Stimulated activated CD8-positive, alpha-beta memory T cell treated with anti-CD3 and anti-CD28 coated beads, Interleukin-2, amount 100 ng/mL, for 1 hour (primary cell): ENCODE data around the gene TRIM2.
"Not testable (repeated sequence)": the region's sequence is repeated elsewhere in the genome, so short reads cannot be mapped to it uniquely, and the experiment has no call there.

ENCODE experiments used
- DNase-seq, 2 donors: peaks; one replicate each; pipeline ENCODE4 v3.0.0-alpha.2; 2020; ENCODE audit warnings: low read depth in 2 of 2

The TRIM2 gene

DNA sequence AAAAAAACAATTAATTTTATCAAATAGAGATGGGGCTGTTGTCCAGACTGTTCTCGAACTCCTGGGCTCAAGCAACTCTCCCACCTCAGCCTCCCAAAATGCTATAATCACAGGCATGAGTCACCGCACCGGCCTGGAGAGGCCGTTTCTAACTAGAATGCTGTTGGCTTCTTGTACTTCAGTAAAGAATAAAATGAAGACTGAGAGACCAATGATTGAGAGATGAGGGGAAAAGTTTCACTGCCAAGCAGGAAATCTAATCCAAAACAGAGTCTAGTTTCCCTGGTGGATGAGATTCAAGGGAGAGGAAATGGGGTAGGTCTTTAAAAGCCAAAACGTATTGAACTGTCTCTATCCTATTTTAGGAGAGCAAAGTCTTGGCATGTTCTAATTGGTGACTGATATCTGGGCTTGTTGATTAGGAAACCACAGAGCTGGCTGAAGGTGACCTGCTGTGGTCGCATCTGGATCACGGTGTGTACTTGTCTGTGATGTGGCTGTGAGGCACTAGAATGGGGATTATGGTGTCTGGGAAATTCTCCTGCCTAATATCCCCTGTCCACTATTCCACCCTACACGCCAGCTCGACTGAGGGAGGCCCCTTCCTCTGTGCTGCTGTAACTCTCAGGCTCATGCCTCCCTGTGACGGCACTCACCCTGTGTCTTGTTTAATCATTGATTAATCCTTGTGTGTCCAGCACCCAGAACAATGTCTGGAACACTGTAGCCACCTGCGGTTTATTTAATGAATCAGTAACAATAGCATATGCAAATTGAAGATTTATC is 15.0 kb upstream of the TRIM2 start:
- DNase-seq: no peak

DNA sequence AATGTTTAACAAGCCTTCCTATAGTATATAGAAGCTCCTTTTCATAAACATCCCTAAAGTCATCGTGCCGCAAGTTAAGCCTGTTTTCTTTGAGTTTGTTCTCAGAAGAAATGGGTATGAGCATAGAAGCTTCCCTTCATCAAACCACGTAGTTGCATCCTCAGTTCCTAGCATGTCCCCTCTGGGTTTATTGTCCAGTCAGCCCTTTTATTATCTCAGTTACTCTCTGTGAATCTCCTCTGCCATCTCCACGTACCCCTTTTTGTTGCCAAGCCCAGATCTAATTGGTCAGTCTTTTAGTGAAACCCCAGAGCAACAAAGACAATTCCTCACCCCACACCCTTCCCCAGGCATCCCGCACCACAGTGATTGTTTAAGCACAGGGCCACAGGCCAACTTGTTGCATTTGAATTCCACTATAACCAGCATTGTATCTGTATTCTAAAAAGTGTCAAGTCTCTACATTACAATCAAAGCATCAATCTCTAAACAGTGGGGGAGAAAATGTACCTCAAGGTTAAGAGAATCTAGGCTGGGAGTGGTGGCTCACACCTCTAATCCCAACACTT is 12.4 kb upstream of the TRIM2 start:
- no peak for DNase-seq

DNA sequence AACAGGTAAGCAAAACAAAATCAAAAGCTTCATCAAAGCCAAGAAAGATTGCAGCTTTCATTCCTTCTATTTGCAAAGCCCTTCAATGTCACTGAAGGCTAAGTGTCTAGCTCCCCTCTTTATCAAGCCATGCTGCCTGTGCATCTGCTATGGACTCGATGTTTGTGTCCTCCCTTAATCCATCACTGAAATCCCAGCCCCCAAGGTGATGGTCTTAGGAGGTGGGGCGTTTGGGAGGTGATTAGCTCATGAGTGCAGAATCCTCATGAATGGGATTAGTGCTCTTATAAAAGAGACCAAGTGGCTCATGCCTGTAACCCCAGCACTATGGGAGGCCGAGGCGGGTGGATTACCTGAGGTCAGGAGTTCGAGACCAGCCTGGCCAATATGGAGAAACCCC is 6.9 kb upstream of the TRIM2 start:
- no peak for DNase-seq

DNA sequence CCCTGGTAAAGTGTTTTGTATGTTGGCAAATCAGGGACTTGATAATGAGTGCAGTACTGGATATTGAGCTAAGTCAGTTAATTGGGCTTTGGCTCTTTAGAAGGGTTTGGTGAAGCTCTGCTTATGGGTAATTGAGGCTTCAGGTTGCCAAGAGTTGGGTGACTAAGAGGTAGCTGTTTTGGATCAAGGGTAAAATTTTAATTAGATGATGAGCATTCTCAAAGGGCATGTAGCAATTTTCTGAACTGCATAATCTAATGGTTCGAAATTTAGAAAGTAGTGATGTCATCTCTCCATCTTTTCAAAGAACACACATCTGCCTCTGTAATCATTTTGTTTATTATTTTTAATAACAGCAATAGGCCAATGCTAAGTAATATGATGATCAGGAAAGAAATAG is 5.5 kb upstream of the TRIM2 start:
- DNase-seq: no peak

DNA sequence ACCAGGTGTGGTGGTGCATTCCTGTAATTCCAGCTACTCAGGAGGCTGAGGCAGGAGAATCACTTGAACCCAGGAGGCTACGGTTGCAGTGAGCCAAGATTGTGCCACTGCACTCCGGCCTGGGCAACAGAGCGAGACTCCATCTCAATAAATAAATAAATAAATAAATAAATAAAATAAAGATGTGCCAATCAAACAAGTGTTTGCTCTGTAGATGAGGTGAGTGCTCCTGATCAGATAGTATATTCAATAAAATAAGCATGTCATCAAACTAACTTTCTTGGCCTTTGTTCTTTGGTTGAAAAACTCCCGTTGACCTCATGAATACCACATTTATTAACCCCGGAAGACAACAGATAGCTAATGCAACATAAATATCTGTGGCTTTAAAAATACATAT is 497 bp upstream of the TRIM2 start:
- not testable (repeated sequence) for DNase-seq

DNA sequence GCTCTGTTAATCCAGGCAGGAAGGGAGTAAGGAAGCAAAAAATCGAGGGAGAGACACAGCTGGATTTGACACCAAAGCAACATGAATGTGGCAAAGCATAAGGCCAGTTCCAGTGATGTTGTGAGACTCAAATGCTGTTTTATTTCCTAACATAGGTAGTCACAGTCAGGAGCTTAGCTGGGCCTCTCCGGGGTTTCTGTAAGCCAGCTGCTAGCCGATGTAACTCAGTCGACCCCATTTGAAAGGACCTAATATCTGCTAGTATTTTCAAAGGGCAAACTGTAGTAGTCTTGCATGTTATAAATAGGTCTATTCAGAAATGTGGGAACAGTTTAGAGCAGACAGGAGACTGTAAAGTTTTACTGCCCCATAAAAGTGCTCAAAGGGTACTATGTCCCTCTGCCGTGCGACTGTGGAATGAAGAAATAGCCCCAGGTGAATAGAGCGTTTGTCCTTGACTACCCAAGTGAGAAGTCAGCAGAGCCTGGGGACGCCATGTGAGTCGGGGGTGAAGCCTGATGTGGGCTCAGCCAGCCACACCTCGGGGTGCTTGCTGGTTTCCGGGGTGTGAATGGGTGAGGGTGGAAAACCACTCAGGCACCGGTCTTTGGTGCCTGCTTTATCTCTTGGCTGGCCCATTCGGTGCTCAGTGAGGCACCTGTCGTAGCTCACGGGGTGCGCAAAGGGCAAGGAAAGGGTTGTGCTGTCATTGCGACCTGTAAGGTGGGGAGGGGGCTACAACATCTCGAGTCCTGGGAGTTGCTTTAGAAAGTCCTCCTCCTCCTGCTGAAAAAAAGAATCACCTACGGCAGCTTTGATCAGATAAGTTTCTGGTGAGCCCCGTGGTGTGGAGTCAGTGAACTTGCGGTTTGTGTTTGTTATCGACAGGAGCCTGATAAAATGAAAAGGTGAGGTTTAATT is 745 bp downstream of the TRIM2 start:
- no peak for DNase-seq

DNA sequence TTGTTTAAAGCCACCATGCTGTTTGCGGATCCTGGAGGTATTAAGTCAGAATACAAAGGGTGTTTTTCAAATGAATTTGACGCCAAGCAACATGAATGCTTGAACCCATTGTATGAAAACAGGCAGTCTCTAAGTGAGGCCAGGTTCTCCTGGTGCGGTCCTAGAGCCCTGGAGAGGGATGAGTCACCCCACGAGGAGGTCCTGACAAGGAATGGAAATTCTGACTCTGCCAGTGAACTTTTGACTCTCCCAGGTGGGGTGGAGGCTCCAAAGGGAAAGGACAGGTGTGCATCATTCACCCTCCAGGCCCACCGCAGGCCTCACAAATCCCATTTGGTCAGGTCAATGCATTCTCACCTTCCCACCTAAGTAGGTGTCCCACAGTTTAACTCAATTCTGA is 1.5 kb downstream of the TRIM2 start:
- DNase-seq: no peak

DNA sequence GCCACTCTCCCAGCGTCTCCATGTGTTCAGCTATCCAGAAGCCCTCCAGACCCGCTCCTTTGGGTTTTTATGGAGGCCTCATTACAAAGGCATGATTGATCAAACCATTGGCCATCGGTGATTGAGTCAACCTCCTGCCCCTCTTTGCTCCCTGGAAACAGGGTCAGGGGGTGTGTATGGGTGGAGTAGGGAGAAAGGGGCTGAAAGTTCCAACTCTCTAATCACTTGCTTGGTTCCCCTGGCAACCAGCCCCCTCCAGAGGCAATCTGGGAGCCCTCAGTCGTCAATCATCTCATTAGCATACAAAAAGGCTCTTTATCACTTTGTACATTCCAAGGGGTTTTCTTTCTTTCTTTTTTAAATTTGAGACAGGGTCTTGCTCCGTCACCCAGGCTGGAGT is 2.3 kb downstream of the TRIM2 start:
- DNase-seq: no peak

DNA sequence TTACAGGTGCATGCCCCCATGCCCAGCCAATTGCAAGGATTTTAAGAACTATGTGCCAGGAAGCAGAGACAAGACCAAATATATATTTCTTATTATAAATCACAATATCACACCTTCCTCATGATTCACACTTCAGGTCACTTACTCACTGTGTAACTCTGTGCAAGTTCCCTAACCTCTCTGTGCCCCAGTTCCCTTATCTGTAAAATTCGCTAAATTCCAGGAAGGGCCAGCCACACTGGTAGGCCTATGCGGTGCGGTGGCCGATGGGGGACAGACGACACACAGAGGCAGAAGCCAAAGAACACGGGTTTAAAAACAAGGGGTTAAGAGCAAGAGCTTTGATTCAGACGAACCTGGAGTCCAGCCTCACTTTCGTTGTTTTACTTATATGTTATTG is 2.8 kb downstream of the TRIM2 start:
- no peak for DNase-seq

DNA sequence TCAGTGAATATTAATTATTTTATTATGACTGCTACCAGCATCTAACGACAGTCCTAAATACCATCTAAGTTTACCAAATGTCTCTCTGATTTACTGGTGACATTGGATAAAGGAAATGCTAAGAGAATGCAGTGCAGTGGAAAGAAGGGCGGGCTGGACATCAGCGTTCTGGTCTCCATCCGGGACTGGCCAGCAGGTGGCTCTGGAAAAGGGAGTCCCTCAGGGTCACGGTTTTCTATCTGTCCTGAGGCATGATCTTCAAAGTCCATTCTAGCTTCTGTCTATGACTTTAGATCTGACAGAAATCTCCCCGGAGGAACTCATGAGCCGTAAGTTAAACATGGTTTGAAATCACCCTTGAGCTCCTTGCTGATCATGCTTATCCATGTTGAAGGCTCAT is 3.3 kb downstream of the TRIM2 start:
- no peak for DNase-seq

DNA sequence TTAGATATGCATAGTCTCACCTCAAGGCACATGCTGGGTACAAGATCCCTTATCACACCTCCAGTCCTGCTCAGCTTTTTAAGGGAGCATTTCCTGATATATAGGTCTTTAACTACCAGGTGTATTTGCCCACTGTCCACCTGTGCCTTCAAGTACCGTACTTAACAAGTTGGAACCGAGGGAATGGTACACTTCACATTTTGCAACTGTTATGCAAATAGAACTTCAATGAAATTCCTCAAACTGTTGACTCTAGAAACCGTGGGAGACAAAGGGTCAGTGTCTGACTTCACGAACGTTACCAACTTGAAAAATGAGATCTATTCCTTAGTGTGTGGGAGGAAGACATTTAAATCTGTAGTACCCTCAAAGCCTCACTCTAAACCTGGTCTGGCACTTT is 5.2 kb downstream of the TRIM2 start:
- no peak for DNase-seq

DNA sequence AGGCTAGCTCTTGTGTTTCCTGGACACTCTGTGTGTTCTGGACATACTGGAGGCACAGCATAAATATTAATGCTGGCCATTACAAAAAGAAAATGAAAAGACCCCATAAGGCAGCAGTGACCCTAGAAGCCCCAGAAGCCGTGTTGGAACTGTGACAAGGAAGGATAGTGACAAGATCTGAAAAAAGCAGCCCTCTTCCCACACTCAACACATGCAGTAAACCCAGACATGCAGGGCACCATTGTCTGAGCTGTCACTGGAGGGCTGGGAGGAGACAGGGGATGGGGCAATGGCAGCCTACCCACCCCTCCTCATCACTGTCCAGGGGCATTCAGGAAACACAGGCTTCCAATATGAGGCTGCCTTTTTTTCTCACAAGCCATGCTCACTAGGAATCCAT is 6.5 kb downstream of the TRIM2 start:
- DNase-seq: no peak

DNA sequence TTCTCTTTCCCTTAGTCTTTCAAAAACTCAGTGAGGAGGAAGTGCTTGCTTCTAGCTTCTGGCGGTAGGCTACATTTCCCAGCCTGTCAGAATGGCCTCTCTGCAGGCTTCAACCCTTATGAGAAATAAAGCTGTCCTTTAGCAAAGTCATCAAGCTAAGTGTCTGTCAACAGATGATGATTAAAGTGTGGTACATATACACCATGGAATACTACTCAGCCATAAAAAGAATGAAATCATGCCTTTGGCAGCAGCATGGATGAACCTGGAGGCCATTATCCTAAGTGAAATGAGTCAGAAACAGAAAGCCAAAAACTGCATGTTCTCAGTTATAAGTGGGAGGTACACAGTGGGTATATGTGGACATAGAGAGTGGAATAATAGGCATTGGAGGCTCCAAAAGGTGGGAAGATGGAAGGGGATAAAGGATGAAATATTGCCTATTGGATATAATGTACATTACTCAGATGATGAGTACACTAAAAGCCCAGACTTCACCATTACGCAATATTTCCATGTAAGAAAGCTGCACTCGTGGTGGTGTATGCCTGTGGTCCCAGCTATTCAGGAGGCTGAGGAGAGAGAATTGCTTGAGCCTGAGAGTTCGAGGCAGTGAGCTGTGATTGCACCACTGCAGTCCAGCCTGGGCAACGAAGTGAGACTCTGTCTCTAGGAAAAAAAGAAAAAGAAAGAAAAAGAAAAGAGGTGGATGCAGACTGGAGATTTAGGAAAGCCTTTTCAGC is 7.9 kb downstream of the TRIM2 start:
- DNase-seq: no peak

DNA sequence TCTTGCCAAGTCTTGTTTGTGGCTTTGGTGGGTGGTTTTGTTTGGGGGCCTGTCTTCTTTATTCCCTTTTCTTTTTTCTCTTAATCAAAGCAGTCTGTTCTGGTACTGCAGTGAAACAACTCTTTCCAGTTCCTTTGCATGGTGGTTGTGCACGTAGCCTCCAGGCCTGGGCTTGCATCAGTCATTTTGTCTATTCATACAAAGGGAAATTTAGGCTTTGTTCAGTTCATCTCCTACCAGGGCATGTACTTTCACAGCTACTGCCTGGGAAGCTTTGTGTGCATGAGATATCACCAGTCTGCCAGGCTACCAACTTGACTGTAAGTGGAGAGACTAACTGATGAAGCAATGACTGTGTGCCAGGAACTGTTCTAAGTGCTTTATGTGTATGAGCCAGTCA is 8.5 kb downstream of the TRIM2 start:
- no peak for DNase-seq

DNA sequence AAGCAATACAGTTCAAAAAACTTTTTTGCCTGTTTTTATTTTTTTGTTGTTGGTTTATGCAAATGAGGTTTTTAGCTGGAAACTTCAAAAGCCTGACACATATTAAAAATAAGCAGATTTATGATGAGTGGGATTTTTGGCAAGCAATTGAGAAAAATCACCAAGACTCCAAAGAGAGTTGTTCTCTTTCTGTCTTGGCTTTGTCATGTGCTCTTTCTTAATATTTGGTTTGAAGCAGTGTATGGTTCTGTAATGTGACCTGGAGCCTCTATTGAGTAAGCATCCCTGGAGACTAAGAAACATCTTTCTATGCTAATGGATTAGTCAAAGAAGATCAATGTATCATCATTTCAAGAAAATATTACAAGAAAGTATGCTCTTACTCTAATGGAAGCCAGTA is 11.7 kb downstream of the TRIM2 start:
- no peak for DNase-seq

DNA sequence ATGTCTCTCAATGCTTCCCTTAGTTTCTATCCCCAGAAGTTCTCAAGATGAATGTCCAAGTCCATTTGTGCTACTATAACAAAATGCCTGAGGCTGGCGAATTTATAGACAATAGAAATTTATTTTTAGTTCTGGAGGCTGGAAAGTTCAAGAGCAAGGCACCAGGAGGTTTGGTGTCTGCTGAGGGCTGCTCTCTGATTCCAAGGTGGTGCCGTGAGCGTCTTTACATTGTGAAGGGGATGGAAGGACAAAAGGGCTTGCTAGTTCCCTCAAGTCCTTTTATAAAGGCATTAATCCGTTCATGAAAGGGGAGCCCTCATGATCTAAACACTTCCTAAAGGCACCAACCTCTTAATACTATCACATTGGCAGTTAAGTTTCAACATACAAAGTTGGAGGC is 12.3 kb downstream of the TRIM2 start:
- DNase-seq: no peak

DNA sequence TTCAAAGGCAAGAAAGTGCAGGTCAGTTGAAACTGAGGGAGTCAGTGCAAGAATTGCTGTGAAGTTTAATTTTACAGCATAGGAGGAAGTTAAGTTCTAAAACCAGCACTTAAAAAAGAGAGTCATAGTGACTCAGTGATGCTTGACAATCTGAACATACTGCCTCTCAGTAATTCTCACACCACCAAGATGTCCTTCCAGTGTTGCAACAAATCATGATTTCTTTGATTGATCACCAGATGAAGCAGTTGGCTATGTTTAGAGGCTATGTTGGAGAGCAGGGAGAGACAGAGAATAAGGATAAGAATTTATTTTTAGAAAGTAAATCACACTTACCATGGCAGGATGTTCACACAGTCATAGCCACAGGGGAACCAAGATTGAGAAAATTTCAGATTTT is 13.2 kb downstream of the TRIM2 start:
- DNase-seq: no peak

DNA sequence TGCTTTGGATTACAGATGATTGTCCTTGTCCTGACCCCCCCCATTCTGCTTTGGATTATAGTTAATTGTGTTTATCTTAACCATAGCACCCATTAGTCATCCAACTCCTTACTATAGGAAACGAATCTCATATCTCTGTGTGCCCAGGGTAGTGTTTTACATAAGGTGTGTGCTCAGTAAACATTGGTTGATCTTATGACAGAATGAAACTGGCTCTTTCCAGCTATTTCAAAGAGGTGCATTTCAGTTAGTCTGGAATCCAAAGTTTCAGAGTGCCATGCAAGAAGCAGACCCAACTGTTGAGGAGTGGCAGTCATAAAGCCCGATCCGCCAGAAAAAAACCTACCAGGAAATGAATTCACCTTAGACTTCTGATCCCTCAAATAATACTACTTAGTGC is 14.7 kb downstream of the TRIM2 start:
- no peak for DNase-seq

DNA sequence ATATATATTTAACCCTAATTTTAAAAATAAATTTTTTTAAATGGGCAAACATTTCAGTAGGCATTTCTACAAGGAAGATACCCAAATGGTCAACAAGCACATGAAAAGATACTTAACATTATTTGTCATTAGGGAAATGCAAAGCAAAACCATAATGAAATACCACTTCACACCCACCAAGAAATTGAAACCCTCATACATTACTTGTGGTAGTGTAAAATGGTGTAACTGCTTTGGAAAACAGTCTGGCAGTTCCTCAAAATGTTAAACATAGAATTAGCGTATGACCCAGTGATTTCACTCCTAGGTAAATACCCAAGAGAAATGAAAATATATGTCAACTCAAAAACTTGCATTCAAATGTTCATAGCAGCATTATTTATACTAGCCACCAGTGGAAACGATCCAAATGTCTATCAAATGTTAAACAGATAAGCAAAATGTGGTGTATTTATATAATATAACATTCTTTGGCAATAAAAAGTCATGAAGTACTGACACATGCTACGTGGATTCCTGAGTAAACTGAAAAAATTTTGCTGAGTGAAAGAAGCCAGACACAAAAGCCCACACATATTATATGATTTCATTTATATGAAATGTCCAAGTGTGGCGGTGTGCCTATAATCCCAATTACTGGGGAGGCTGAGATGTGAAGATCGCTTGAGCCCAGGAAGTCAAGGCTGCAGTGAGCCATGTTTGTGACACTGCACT is 16.6 kb downstream of the TRIM2 start:
- no peak for DNase-seq

DNA sequence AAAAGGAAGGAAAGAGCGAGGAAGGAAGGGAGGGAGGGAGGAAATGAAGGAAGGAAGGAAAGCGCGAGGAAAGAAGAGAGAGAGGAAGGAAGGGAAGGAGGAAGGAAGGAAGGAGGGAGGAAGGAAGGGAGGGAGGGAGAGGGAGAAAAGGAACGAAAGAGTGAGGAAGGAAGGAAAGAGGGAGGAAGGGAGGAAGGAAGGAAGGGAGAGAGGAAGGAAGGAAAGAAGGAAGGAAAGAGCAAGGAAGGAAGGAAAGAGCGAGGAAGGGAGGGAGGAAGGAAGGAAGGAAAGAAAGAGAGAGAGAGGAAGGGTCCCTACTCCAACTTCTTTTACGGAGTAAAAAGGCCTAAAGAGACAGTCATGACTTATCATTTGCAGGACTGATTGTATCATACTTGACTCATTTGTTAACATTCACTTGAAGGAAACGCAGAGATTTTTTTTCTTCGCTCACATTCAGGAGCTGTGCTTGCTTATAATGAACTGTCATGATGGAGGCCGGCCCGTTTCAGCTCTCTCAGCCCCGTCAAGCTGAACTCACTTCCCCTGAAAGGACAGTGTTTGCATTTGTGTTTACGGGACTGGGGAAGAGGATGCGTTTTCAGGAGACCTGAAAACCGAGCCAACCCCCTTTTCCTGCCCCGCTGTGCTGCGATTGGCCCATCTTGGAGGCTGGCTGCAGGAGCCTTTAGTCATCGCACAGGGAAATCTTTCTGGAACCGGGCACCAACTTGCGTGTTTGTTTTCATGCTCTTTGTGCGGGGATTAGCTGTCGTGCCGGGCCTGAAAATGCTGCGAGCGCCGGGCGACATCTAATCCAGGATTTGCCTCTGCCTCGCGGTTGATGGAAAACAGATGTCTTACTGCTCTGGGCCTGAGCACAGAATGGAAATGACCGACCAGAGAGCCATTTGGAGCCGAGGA is 17.8 kb downstream of the TRIM2 start:
- DNase-seq: no peak
